HG02571 (cell line): ENCODE results near the gene AREL1.

Experiments used
- ATAC-seq: cut with Tn5 transposase; IDR thresholded peaks from one replicate; pipeline ENCODE4 v1.9.1; 2021; ENCODE audit warnings: mild to moderate bottlenecking, moderate library complexity; ENCODE audit not compliant: unreplicated experiment

AREL1 gene

GRCh38 chr14:74614508-74615495, 98.1 kb downstream of the AREL1 start:
- ATAC-seq = no peak

- no peak for ATAC-seq
These were observed 99.5 kb downstream of the AREL1 start for GRCh38 chr14:74613211-74613914.

DNA sequence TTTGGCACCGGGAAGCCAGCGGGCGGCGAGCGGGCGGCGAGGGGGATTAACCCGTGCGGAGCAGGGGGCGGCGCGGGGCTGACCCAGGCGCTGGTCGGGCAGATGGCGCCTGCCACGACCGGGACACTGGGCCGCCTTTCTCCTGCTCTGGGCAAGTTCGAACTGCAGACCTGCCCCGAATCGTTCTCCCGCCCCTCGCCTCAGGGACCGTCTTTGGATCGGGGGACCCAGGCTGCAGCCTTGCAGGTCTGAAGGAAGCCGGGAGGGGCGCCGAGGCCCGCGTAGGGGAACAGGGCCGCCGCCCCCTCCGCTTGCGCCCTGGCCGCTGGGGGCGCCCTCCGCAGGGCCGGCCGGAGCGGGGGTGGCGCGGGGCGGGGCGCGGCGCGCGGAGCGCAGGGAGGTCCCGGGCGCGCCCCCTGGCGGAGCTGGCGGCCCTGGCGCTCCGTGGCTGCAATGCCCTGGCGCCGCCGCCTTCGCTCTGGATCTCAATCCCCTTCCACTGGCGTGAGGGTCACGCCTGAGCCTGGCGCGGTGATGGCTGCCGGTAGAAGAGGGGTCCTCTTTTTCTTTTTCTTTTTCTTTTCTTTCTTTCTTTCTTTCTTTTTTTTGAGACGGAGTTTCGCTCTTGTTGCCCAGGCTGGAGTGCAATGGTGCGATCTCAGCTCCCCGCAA, 100.4 kb downstream of the AREL1 start:
- no peak for ATAC-seq

DNA sequence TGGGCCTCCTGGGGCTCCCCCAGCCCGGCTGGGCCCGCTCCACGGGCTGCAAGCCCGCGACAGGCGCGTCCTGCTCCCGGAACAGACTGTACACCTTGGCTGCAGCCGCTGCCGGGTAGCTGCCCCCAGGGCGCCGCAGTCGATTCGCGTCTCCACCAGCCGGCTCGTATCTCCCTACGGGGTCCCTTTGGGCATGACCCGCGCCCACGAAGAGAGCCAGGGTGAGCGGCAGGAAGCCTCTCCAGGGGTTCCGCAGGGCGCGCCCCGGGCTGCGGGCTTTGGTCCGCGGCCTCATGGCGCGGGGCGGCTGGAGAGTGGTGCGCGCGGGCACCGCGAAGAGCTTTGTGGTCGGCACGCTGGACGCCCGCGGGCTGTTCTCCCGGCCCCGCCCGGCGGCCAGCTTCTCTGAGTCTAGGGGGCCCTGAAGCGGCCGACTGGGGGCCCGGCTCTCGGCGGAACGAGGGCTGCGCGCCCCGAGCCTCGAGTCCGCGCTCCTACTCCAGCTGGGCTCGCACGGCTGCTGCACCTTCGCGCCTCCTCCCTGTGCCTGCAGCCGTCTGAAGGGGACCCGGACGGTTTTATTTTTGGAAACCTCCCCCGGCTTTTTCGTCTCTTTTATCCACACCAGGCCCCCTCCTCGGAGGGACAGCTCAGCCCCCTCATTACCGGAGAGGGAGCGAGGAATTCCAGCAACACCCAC, 101.1 kb downstream of the AREL1 start, which contains the start of gene LTBP2:
LTBP2 (minus strand) TSS at position 588 of the 700 bp plus-strand sequence; CDS start at position 295, 293 bp downstream.
- no peak for ATAC-seq
